GM12878 (cell line): Measurements from ENCODE around the gene THSD4. TPM values are rescaled to one million over a fixed set of nuclear protein-coding genes. Genes with fewer than 3 reads are reported as not detected.

ENCODE experiments used
- ATAC-seq: fragments of 200-7000 bp; cut with Tn5 transposase; 3 replicates; pipeline ENCODE4 v1.9.1; 2020; ENCODE audit warnings: mild to moderate bottlenecking, moderate library complexity
- BruUV-seq: library from RNA; stranded (reverse); fragments of 400-500 nt; replicated peaks from 2 replicates; lab custom pipeline; 2021; lab: Mats Ljungman, UMichigan
- CTCF ChIA-PET: fragments of 300-600 bp; sonication (Branson Sonifier 250); formaldehyde crosslinking; extraction: SDS; loops from one replicate; lab custom pipeline; 2021; ENCODE audit warnings: inconsistent platforms; lab: Yijun Ruan, JAX
- POLR2A ChIA-PET: fragments of 350-600 bp; formaldehyde crosslinking; extraction: SDS; loops from one replicate; lab custom pipeline; 2021; ENCODE audit warnings: inconsistent platforms; lab: Charles Lee
- RAD21 ChIA-PET: fragments of 300-600 bp; sonication (Branson Sonifier 250); formaldehyde crosslinking; loops from one replicate; lab custom pipeline; 2023; ENCODE audit warnings: antibody characterized with exemption; ENCODE audit not compliant: unreplicated experiment; lab: Charles Lee
- SMC1A ChIA-PET: fragments of 300-600 bp; sonication (Branson Sonifier 250); formaldehyde crosslinking; loops from one replicate; lab custom pipeline; 2023; ENCODE audit not compliant: unreplicated experiment, uncharacterized antibody; lab: Charles Lee
- DNase-seq: peaks from one replicate; pipeline ENCODE4 v3.0.0-alpha.2; 2011; ENCODE audit warnings: low read depth, low spot score
- FAIRE-seq: peaks from 3 replicates; lab custom pipeline; 2011; peaks lifted over from hg19 to GRCh38; lab: Jason Lieb, UNC
- H2AFZ ChIP-seq: 2 replicates; pipeline ENCODE4 v1.6.0; 2011; ENCODE audit warnings: low read depth, low read length, control low read depth; ENCODE audit not compliant: control insufficient read depth
- H3K27ac ChIP-seq: 2 replicates; pipeline ENCODE4 v1.5.1; 2011; ENCODE audit warnings: control low read depth; ENCODE audit not compliant: control insufficient read depth, insufficient read depth
- H3K27me3 ChIP-seq, 2 experiments: replicated peaks in 1 of 2; 2 replicates each; pipeline versions ENCODE4 v1.6.0 to v1.6.1; 2011; ENCODE audit warnings: low read length in 1 of 2; ENCODE audit not compliant: control insufficient read depth in 2 of 2, insufficient read depth in 2 of 2
- H3K36me3 ChIP-seq, 2 experiments: 2 replicates each; pipeline ENCODE4 v1.5.1; 2011; ENCODE audit warnings: low read length in 1 of 2; ENCODE audit not compliant: control insufficient read depth in 2 of 2, insufficient read depth in 2 of 2
- H3K4me1 ChIP-seq: 2 replicates; pipeline ENCODE4 v1.6.1; 2011; ENCODE audit warnings: mild to moderate bottlenecking, low read length, moderate library complexity, mixed read lengths; ENCODE audit not compliant: control insufficient read depth, insufficient read depth
- H3K4me2 ChIP-seq: 2 replicates; pipeline ENCODE4 v1.6.0; 2011; ENCODE audit warnings: control low read depth; ENCODE audit not compliant: control insufficient read depth, insufficient read depth
- H3K4me3 ChIP-seq: fragments of 200-600 bp; sonication (generic); 2 replicates; pipeline ENCODE4 v1.5.1; 2016
- H3K79me2 ChIP-seq: 2 replicates; pipeline ENCODE4 v1.6.0; 2011; ENCODE audit warnings: low read length; ENCODE audit not compliant: control insufficient read depth, insufficient read depth
- H3K9ac ChIP-seq: 2 replicates; pipeline ENCODE4 v1.8.0; 2011; ENCODE audit warnings: low read length, control low read depth, mixed read lengths; ENCODE audit not compliant: control insufficient read depth, insufficient read depth
- H3K9me3 ChIP-seq: replicated peaks from 3 replicates; pipeline ENCODE4 v1.5.1; 2011; ENCODE audit warnings: mild to moderate bottlenecking, low read length; ENCODE audit not compliant: control insufficient read depth, insufficient read depth
- H4K20me1 ChIP-seq: 2 replicates; pipeline ENCODE4 v1.6.0; 2011; ENCODE audit not compliant: control insufficient read depth, insufficient read depth
- EGR1 ChIP-seq, 2 experiments: IDR thresholded peaks; 1 replicate in 1 of 2; 2 replicates in 1 of 2; pipeline ENCODE4 v1.6.1; 2011 to 2012; ENCODE audit warnings: low read depth in 2 of 2, low read length in 2 of 2, borderline replicate concordance in 1 of 2, mild to moderate bottlenecking in 1 of 2, moderate library complexity in 1 of 2
- ETV6 ChIP-seq, 2 experiments: fragments of 450-650 bp in 1 of 2; IDR thresholded peaks in 1 of 2; conservative IDR thresholded peaks in 1 of 2; 2 replicates each; pipeline ENCODE4 v1.6.1; 2014; ENCODE audit warnings: antibody characterized with exemption in 1 of 2, borderline replicate concordance in 1 of 2, low read depth in 1 of 2, mild to moderate bottlenecking in 1 of 2, moderate library complexity in 1 of 2
- GABPA ChIP-seq: IDR thresholded peaks from 2 replicates; pipeline ENCODE4 v1.6.1; 2014; ENCODE audit warnings: antibody characterized with exemption, low read depth, mild to moderate bottlenecking, inconsistent platforms
- HDAC6 ChIP-seq: fragments of 200-600 bp; sonication (generic); IDR thresholded peaks from one replicate; pipeline ENCODE4 v1.8.0; 2017; ENCODE audit warnings: antibody characterized with exemption; ENCODE audit not compliant: unreplicated experiment
- MEF2A ChIP-seq: IDR thresholded peaks from 2 replicates; pipeline ENCODE4 v1.6.1; 2011; ENCODE audit warnings: low read depth, mild to moderate bottlenecking, low read length, moderate library complexity; ENCODE audit not compliant: insufficient read depth
- NFYB ChIP-seq: IDR thresholded peaks from 2 replicates; pipeline ENCODE4 v1.6.1; 2011; ENCODE audit warnings: low read depth, mild to moderate bottlenecking, low read length, improper control_type of control experiment, moderate library complexity; ENCODE audit not compliant: insufficient read depth
- SUPT20H ChIP-seq: IDR thresholded peaks from 2 replicates; pipeline ENCODE4 v1.6.1; 2011; ENCODE audit warnings: low read depth, mild to moderate bottlenecking, low read length, moderate library complexity, borderline replicate concordance; ENCODE audit not compliant: control insufficient read depth
- ZNF274 ChIP-seq: IDR thresholded peaks from one replicate; pipeline ENCODE4 v1.8.0; 2011; ENCODE audit not compliant: insufficient read length, insufficient read depth
- WGBS: methylation state at CpG from one replicate; pipeline ENCODE4 v1.1.6; 2016; ENCODE audit warnings: low lambda C conversion rate; ENCODE audit not compliant: insufficient replicate concordance, insufficient coverage; ENCODE audit errors: missing lambda C conversion rate; 5-methylcytosine and 5-hydroxymethylcytosine counted together
- in situ Hi-C: fragments of 300-500 bp; cut with MboI; formaldehyde crosslinking; loops from 9 replicates; pipeline ENCODE4 v1.14.3; 2018; ENCODE audit warnings: mixed read lengths
- intact Hi-C: fragments of 100-400 bp; cut with micrococcal nuclease; formaldehyde crosslinking; loops from one replicate; pipeline ENCODE4 v1.14.2; 2022; ENCODE audit not compliant: unreplicated experiment
- polyA plus RNA-seq, 11 experiments: library from polyadenylated mRNA; depleted of rRNA in 4 of 11; unstranded in 6 of 11; stranded (reverse) in 5 of 11; fragments of >200 nt; fragmentation: Nextera tagmentation in 4 of 11; fragmentation: Illumina TruSeq in 1 of 11; extraction: Ambion mirVana in 4 of 11; extraction: Trizol in 1 of 11; gene quantifications; 1 replicate in 1 of 11; 2 replicates in 10 of 11; pipeline versions ENCODE4 v1.2.1 to v1.2.3, GENCODE V29; 2011 to 2016; ENCODE audit warnings: inconsistent platforms in 2 of 11, missing spikeins in 2 of 11, low read depth in 1 of 11
- total RNA-seq, 4 experiments: library from RNA; depleted of rRNA in 3 of 4; stranded (reverse); fragments of >200 nt in 3 of 4; fragmentation: Illumina TruSeq in 1 of 4; extraction: Trizol in 1 of 4; gene quantifications; 2 replicates each; pipeline versions ENCODE4 v1.2.1 to v1.2.3, GENCODE V29; 2013 to 2021
- TF ChIP-seq, protein P1 (sequence below): fragments of 450-650 bp; IDR thresholded peaks from 2 replicates; pipeline ENCODE4 v1.6.1; 2016; ENCODE audit warnings: mild to moderate bottlenecking, moderate library complexity, borderline replicate concordance
- TF ChIP-seq, protein P2 (sequence below), 3 experiments: IDR thresholded peaks in 2 of 3; conservative IDR thresholded peaks in 1 of 3; 2 replicates each; pipeline ENCODE4 v1.5.1; 2011; ENCODE audit warnings: low read depth in 3 of 3, low read length in 3 of 3, mild to moderate bottlenecking in 3 of 3, control low read depth in 2 of 3, moderate library complexity in 2 of 3, inconsistent platforms in 1 of 3, mixed read lengths in 1 of 3; ENCODE audit not compliant: control insufficient read depth in 2 of 3, insufficient read depth in 1 of 3; ENCODE audit errors: extremely low read depth in 1 of 3

Gene THSD4
- total and polyA plus RNA-seq, 10 of the 15 experiments (the other 5 are each of a cell fraction or from before 2014, with no cell fraction given) = 0.04 to 0.13 (median 0.05) TPM; not detected in 7

DNA sequence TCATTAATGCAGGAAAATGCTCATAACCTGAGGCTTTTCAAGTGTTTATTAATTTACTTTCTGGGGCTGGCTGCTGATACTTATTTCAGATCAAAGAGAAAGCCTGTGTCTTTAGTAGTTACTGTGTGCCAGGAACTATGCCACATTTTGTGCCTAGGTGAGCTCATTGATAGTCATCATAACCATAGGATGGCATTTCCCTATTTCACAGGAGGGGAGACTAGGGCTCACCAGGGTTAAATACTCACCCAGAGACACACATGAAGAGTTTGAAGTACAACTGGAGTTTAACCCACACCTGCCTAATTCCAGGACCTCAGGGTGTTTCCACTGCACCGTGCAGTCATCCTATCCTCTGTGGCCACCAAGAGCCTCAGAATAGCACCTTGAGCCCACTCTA is 430.7 kb downstream of the THSD4 start (continued):
- TF ChIP-seq, protein P1, sequence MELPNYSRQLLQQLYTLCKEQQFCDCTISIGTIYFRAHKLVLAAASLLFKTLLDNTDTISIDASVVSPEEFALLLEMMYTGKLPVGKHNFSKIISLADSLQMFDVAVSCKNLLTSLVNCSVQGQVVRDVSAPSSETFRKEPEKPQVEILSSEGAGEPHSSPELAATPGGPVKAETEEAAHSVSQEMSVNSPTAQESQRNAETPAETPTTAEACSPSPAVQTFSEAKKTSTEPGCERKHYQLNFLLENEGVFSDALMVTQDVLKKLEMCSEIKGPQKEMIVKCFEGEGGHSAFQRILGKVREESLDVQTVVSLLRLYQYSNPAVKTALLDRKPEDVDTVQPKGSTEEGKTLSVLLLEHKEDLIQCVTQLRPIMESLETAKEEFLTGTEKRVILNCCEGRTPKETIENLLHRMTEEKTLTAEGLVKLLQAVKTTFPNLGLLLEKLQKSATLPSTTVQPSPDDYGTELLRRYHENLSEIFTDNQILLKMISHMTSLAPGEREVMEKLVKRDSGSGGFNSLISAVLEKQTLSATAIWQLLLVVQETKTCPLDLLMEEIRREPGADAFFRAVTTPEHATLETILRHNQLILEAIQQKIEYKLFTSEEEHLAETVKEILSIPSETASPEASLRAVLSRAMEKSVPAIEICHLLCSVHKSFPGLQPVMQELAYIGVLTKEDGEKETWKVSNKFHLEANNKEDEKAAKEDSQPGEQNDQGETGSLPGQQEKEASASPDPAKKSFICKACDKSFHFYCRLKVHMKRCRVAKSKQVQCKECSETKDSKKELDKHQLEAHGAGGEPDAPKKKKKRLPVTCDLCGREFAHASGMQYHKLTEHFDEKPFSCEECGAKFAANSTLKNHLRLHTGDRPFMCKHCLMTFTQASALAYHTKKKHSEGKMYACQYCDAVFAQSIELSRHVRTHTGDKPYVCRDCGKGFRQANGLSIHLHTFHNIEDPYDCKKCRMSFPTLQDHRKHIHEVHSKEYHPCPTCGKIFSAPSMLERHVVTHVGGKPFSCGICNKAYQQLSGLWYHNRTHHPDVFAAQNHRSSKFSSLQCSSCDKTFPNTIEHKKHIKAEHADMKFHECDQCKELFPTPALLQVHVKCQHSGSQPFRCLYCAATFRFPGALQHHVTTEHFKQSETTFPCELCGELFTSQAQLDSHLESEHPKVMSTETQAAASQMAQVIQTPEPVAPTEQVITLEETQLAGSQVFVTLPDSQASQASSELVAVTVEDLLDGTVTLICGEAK = no peak
- TF ChIP-seq MEF2A (no peak), EGR1 (IDR thresholded peaks at IDR 0.05; ENCODE audit: borderline replicate concordance in 1 of 2, low read depth in 2 of 2, low read length in 2 of 2) (no peak), GABPA (no peak), HDAC6 (no peak)

DNA sequence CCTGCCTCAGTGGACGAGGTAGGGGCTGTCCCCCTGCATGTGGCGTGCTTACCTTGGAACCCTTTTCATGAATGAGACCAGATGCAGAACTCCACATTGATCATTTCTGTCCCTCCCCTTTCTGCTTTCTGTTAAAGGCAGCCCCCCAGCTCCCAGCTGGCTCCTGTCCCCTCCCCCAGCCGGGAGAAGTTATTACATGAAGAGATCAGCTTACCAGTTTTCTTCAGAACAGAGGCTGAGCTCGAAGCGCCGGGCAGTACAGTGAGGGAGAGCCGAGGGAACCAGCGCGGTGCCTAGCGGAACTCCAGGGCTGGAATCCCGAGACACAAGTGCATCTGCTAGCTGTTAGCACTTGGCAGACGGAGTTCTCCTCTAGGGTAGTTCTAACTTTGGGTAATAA is 431.7 kb downstream of the THSD4 start:
- BruUV-seq = no TSS peak
- Histone ChIP-seq H2AFZ (no peak overlapping the region), H3K9ac (no peak overlapping the region)
- ATAC-seq = no peak
- SMC1A ChIA-PET = no interaction called here
- intact Hi-C loops = no loop called here
- FAIRE-seq = no peak
- TF ChIP-seq NFYB (no peak), SUPT20H (no peak), ETV6 (conservative IDR thresholded peaks at IDR 0.05 in 1 of 2, IDR thresholded peaks at IDR 0.05 in 1 of 2; ENCODE audit: borderline replicate concordance in 1 of 2, low read depth in 1 of 2) (no peak), ZNF274 (no peak)
- TF ChIP-seq, protein P2, sequence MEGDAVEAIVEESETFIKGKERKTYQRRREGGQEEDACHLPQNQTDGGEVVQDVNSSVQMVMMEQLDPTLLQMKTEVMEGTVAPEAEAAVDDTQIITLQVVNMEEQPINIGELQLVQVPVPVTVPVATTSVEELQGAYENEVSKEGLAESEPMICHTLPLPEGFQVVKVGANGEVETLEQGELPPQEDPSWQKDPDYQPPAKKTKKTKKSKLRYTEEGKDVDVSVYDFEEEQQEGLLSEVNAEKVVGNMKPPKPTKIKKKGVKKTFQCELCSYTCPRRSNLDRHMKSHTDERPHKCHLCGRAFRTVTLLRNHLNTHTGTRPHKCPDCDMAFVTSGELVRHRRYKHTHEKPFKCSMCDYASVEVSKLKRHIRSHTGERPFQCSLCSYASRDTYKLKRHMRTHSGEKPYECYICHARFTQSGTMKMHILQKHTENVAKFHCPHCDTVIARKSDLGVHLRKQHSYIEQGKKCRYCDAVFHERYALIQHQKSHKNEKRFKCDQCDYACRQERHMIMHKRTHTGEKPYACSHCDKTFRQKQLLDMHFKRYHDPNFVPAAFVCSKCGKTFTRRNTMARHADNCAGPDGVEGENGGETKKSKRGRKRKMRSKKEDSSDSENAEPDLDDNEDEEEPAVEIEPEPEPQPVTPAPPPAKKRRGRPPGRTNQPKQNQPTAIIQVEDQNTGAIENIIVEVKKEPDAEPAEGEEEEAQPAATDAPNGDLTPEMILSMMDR (IDR thresholded peaks at IDR 0.05 in 2 of 3, conservative IDR thresholded peaks at IDR 0.05 in 1 of 3; ENCODE audit: control insufficient read depth in 2 of 3, extremely low read depth in 1 of 3, insufficient read depth in 1 of 3, low read depth in 3 of 3, low read length in 3 of 3) = no peak
- TF ChIP-seq, all 136 proteins: peak for 0
- Histone ChIP-seq H3K4me2 (no peak overlapping the region), H3K79me2 (no peaks in the 10 kb centered on the region), H3K27me3 (0 out of 4 replicates have a peak, but pooled peaks cover 0 to 1% of the 10 kb centered on the region in 2 experiments), H3K4me1 (no peaks in the 10 kb centered on the region), H4K20me1 (no peaks in the 10 kb centered on the region), H3K9me3 (no peaks in the 10 kb centered on the region), H3K4me3 (no peak overlapping the region), H3K27ac (no peak overlapping the region), H3K36me3 (no peaks in the 10 kb centered on the region)
- POLR2A ChIA-PET = no interaction called here
- RAD21 ChIA-PET = no interaction called here
- CTCF ChIA-PET = no interaction called here
- in situ Hi-C loops = no loop called here
- 39% methylated on average over 12 of the region's 12 CpGs for WGBS
- DNase-seq = no peak
